Activated CD4-positive, alpha-beta T cell treated with anti-CD3 and anti-CD28 coated beads, Interleukin-2, Interleukin-6, amounts not matched to agents 100 ng/mL and 50 ng/mL, durations not matched to agents 16 hours and 8 hours (primary cell): Measurements from ENCODE around the gene TBL1XR1.

Source experiments
- DNase-seq: peaks from one replicate; pipeline ENCODE4 v3.0.0-alpha.2; 2020

Gene TBL1XR1

GRCh38 chr3:177106184-177106583 is 91.1 kb downstream of the TBL1XR1 start:
- no peak for DNase-seq

- no peak for DNase-seq
Measured at GRCh38 chr3:177105623-177106022, 91.7 kb downstream of the TBL1XR1 start.

GRCh38 chr3:177104299-177104992 is 92.8 kb downstream of the TBL1XR1 start:
- no peak for DNase-seq

GRCh38 chr3:177102553-177102952 is 94.7 kb downstream of the TBL1XR1 start:
- no peak for DNase-seq

GRCh38 chr3:177098551-177098950 is 98.7 kb downstream of the TBL1XR1 start:
- no peak for DNase-seq

- DNase-seq, result no peak
Measured at GRCh38 chr3:177096615-177097014, 100.7 kb downstream of the TBL1XR1 start.

- DNase-seq, result no peak
Measured at GRCh38 chr3:177093966-177094365, 103.3 kb downstream of the TBL1XR1 start.

- no peak for DNase-seq
Measured at GRCh38 chr3:177089901-177090300, 107.4 kb downstream of the TBL1XR1 start.

GRCh38 chr3:177089110-177089509 is 108.2 kb downstream of the TBL1XR1 start:
- DNase-seq, result no peak

GRCh38 chr3:177085794-177086193 is 111.5 kb downstream of the TBL1XR1 start:
- no peak for DNase-seq

GRCh38 chr3:177084616-177085015 is 112.7 kb downstream of the TBL1XR1 start:
- no peak for DNase-seq

- no peak for DNase-seq
Measured at GRCh38 chr3:177080122-177080521, 117.2 kb downstream of the TBL1XR1 start.

GRCh38 chr3:177079684-177080083 is 117.6 kb downstream of the TBL1XR1 start:
- DNase-seq, result no peak

- DNase-seq, result no peak
Measured at GRCh38 chr3:177071496-177072156, 125.7 kb downstream of the TBL1XR1 start.

GRCh38 chr3:177069514-177070329 is 127.6 kb downstream of the TBL1XR1 start:
- no peak for DNase-seq

- DNase-seq, result no peak
Measured at GRCh38 chr3:177068967-177069366, 128.3 kb downstream of the TBL1XR1 start.

- no peak for DNase-seq
Measured at GRCh38 chr3:177066068-177066467, 131.2 kb downstream of the TBL1XR1 start.

GRCh38 chr3:177065285-177066033 is 131.8 kb downstream of the TBL1XR1 start:
- DNase-seq, result no peak

- no peak for DNase-seq
Measured at GRCh38 chr3:177062052-177062732, 135.1 kb downstream of the TBL1XR1 start.

GRCh38 chr3:177061369-177061768 is 135.9 kb downstream of the TBL1XR1 start:
- no peak for DNase-seq

GRCh38 chr3:177060492-177060891 is 136.8 kb downstream of the TBL1XR1 start:
- DNase-seq, result no peak

- DNase-seq, result no peak
Measured at GRCh38 chr3:177058648-177059047, 138.6 kb downstream of the TBL1XR1 start.
